HUDEP-2 (cell line): ENCODE results near the gene CUX1.
"Not testable (repeated sequence)": the region's sequence is repeated elsewhere in the genome, so short reads cannot be mapped to it uniquely, and the experiment has no call there.

Experiments
- DNase-seq, 76 experiments: peaks; one replicate each; lab custom pipeline; 2025; ENCODE audit not compliant: unreplicated experiment in 76 of 76; lab: John Stamatoyannopoulos, UW

Gene CUX1

DNA sequence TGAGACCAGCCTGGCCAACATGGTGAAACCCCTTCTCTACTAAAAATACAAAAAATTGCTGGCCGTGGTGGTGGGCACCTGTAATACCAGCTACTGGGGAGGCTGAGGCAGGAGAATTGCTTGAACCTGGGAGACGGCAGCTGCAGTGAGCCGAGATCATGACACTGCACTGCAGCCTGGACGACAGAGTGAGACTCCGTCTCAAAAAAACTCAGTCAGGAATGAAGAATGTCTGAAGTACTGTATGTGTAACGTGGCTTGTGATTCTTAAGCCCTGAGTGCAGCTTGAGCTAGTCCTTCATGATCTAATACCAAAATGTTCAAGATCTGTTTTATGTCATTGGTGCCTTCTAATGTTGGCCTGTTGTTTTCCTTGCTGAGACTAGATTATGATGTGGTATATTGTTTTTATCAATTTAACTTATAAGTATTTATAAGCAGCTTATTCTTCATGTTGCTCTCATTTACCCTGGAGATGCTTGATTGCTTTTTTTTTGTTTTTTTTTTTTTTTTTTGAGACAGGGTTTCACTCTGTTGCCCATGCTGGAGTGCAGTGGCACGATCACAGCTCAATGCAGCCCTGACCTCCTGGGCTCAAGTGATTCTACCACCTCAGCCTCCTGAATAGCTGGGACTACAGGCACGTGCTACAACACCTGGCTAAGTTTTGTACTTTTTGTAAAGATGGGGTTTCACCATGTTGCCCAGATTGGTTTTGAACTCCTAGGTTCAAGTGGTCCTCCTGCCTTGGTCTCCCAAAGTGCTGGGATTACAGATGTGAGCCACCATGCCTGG, 513.4 kb downstream of the CUX1 start:
- not testable (repeated sequence) for DNase-seq
